ENCODE results near the gene RPL22L1.

Gene RPL22L1

DNA sequence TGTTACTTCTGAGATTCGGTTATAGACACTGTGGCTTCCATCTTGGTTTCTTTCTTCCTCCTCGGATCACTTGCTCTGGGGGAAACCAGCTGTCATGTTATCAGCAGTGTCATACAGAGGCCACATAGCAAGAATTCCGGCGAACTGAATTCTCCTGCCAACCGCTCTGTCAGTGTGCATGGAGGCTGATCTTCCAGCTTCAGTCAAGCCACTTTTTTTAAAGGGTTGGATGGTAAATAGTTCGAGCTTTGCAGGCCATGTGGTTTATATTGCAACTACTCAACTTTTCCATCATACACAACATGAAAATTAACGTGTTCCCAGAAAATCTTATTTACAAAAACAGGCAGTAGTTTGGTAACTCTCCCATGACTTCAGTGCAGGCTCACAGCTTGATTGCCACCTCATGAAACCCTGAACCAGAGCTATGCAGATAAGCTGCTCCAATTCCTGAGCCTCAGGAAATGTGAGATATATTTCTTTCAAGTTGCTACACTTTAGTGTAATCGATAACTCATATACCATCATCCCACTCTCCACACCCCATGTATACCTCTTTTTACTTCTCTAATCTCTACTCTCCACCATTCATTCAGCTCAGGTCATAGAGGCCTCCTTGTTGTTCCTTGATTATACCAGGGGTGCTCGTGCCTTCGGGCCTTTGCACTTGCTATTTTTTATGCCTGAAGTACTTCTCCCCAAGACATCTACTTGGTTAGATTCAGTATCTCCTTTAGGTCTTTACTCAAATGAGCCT lies 7.2 kb downstream of the RPL22L1 start:
- Histone ChIP-seq H3K4me3 (ENCODE audit: low read depth, low read length) (no peak overlapping the region), H3K36me3 (ENCODE audit: control insufficient read depth, insufficient read depth, low read length) (peaks cover 29% of the 10 kb centered on the region), H3K9ac (ENCODE audit: low read depth, low read length) (no peak overlapping the region), H3K4me1 (ENCODE audit: control insufficient read depth, insufficient read depth, low read length) (no peaks in the 10 kb centered on the region), H3K27me3 (ENCODE audit: control insufficient read depth, insufficient read depth, low read length) (no peaks in the 10 kb centered on the region), H3K27ac (ENCODE audit: low read depth, low read length) (no peak overlapping the region), H3K9me3 (ENCODE audit: control insufficient read depth, insufficient read depth, low read length) (no peaks in the 10 kb centered on the region)

GRCh38 chr3:170858599-170858998 lies 11.4 kb downstream of the RPL22L1 start:
- no peak overlapping the region for H3K4me3 ChIP-seq (ENCODE audit: low read depth, low read length)
- no peaks in the 10 kb centered on the region for H3K4me1 ChIP-seq (ENCODE audit: control insufficient read depth, insufficient read depth, low read length)
- no peak overlapping the region for H3K27ac ChIP-seq (ENCODE audit: low read depth, low read length)
- H3K27me3 ChIP-seq (ENCODE audit: control insufficient read depth, insufficient read depth, low read length): no peaks in the 10 kb centered on the region
- H3K36me3 ChIP-seq (ENCODE audit: control insufficient read depth, insufficient read depth, low read length): no peaks in the 10 kb centered on the region
- no peaks in the 10 kb centered on the region for H3K9me3 ChIP-seq (ENCODE audit: control insufficient read depth, insufficient read depth, low read length)
- H3K9ac ChIP-seq (ENCODE audit: low read depth, low read length): no peak overlapping the region

DNA sequence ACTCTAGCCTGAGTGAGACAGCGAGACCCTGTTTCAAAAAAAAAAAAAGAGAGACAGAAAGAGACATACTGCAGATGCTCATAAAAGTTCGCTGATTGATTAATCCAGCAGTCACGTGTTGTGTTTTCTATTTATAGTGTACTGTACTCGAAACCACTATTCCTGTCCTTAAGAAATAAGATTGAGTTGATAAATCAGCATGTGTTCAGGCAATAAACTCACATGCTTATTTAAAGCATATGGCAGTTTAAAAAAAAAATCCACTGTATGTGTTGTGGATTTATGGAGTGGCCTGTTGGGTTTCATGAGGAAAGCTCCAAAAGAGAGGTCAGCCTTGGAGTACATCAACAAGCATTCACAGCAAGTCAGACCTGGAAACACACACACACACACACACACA lies 17.7 kb downstream of the RPL22L1 start:
- H3K27me3 ChIP-seq (ENCODE audit: control insufficient read depth, insufficient read depth, low read length): no peaks in the 10 kb centered on the region
- no peaks in the 10 kb centered on the region for H3K4me1 ChIP-seq (ENCODE audit: control insufficient read depth, insufficient read depth, low read length)
- H3K9me3 ChIP-seq (ENCODE audit: control insufficient read depth, insufficient read depth, low read length): no peaks in the 10 kb centered on the region

DNA sequence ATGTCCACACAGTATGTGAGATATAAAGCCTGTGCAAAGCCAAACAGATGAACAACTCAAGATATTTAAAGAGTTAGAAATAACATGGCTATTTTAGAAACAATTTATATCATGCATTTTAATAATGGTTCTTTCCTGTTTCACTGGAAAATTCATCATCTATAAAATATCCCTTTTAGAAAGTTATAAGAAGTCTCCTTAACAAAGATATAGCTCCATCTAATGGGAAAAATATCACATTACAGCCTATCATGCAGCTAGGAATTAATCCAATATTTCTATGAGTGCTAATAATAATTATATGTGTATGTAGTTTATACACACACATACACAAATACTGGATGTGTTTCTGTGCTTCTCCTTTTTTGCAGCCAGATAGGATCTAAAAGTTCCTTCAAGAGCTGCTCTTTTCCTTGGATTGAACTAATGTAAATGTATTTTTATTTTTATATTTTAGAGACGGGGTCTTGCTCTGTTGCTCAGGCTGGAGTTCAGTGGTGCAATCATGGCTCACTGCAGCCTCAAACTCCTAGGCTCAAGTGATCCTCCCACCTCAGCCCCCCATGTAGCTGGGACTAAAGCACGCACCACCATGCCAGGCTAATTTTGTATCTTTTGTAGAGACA lies 21.6 kb downstream of the RPL22L1 start:
- no peak overlapping the region for H3K27ac ChIP-seq (ENCODE audit: low read depth, low read length)
- H3K9me3 ChIP-seq (ENCODE audit: control insufficient read depth, insufficient read depth, low read length): no peaks in the 10 kb centered on the region
- H3K4me1 ChIP-seq (ENCODE audit: control insufficient read depth, insufficient read depth, low read length): no peaks in the 10 kb centered on the region
- no peak overlapping the region for H3K9ac ChIP-seq (ENCODE audit: low read depth, low read length)
- no peaks in the 10 kb centered on the region for H3K36me3 ChIP-seq (ENCODE audit: control insufficient read depth, insufficient read depth, low read length)
- no peaks in the 10 kb centered on the region for H3K27me3 ChIP-seq (ENCODE audit: control insufficient read depth, insufficient read depth, low read length)
- no peak overlapping the region for H3K4me3 ChIP-seq (ENCODE audit: low read depth, low read length)

More for the DNA sequence above, 17.7 kb downstream of the RPL22L1 start:
- Histone ChIP-seq H3K27ac (ENCODE audit: low read depth, low read length) (no peak overlapping the region), H3K9ac (ENCODE audit: low read depth, low read length) (no peak overlapping the region), H3K36me3 (ENCODE audit: control insufficient read depth, insufficient read depth, low read length) (no peaks in the 10 kb centered on the region), H3K4me3 (ENCODE audit: low read depth, low read length) (no peak overlapping the region)

- Histone ChIP-seq H3K4me1 (ENCODE audit: control insufficient read depth, insufficient read depth, low read length) (0 out of 2 replicates have a peak, but pooled peaks cover 3% of the 10 kb centered on the region), H3K9me3 (ENCODE audit: control insufficient read depth, insufficient read depth, low read length) (no peaks in the 10 kb centered on the region), H3K36me3 (ENCODE audit: control insufficient read depth, insufficient read depth, low read length) (no peaks in the 10 kb centered on the region), H3K4me3 (ENCODE audit: low read depth, low read length) (no peak overlapping the region), H3K27ac (ENCODE audit: low read depth, low read length) (no peak overlapping the region), H3K27me3 (ENCODE audit: control insufficient read depth, insufficient read depth, low read length) (no peaks in the 10 kb centered on the region), H3K9ac (ENCODE audit: low read depth, low read length) (no peak overlapping the region)
Observed at GRCh38 chr3:170844377-170844776, 25.6 kb downstream of the RPL22L1 start.

DNA sequence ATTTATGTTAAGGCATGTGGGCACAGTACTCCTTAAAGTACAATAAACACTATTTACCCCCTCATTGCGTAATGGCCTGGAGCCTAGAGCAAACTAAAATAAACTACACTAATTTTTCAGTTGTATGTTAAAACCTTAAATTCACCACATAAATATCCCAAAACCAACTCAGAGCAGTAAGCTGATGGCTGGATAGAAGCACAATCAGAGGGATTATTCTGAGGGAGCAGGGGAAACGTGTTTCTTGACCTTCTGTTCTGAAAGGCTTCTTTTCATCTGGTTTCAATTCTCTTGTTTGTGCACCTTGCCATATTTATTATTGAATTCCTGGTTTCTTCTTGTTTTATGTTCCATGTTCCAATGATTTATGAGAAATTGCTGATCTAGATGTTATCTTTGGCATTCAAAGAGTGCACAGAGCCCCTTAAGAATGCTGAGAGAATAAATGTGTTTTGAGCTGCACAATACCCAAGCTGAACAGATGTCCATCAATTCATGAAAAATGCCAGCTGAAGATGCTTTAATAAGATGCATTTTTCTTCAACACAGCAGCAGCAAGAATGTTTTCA lies 29.6 kb downstream of the RPL22L1 start:
- no peak overlapping the region for H3K9ac ChIP-seq (ENCODE audit: low read depth, low read length)
- no peak overlapping the region for H3K27ac ChIP-seq (ENCODE audit: low read depth, low read length)
- no peaks in the 10 kb centered on the region for H3K9me3 ChIP-seq (ENCODE audit: control insufficient read depth, insufficient read depth, low read length)
- no peak overlapping the region for H3K4me3 ChIP-seq (ENCODE audit: low read depth, low read length)
- no peaks in the 10 kb centered on the region for H3K36me3 ChIP-seq (ENCODE audit: control insufficient read depth, insufficient read depth, low read length)
- peaks cover 18% of the 10 kb centered on the region; the same call in 1 of the 2 replicates for H3K4me1 ChIP-seq (ENCODE audit: control insufficient read depth, insufficient read depth, low read length)
- no peaks in the 10 kb centered on the region for H3K27me3 ChIP-seq (ENCODE audit: control insufficient read depth, insufficient read depth, low read length)

DNA sequence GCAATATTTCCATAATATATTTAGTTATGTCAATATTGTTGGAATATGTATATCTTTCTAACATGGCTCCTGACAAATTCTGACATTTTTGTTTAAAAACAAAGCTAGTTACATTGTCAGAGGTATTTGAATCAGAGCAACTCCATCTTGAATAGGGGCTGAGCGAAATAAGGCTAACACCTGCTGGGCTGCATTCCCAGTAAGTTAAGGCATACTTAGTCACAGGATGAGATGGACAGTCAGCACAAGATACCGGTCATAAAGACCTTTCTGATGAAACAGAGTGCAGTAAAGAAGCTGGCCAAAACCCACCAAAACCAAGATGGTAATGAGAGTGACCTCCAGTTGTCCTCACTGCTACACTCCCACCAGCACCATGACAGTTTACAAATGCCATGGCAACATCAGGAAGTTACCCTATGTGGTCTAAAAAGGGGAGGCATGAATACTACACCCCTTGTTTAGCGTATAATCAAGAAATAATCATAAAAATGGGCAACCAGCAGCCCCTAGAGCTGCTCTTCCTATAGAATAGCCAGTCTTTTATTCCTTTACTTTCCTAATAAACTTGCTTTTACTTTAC lies 30.4 kb downstream of the RPL22L1 start:
- no peaks in the 10 kb centered on the region for H3K27me3 ChIP-seq (ENCODE audit: control insufficient read depth, insufficient read depth, low read length)
- no peak overlapping the region for H3K27ac ChIP-seq (ENCODE audit: low read depth, low read length)
- peaks cover 20% of the 10 kb centered on the region for H3K4me1 ChIP-seq (ENCODE audit: control insufficient read depth, insufficient read depth, low read length)
- no peaks in the 10 kb centered on the region for H3K36me3 ChIP-seq (ENCODE audit: control insufficient read depth, insufficient read depth, low read length)
- H3K9me3 ChIP-seq (ENCODE audit: control insufficient read depth, insufficient read depth, low read length): no peaks in the 10 kb centered on the region
- H3K4me3 ChIP-seq (ENCODE audit: low read depth, low read length): no peak overlapping the region
- no peak overlapping the region for H3K9ac ChIP-seq (ENCODE audit: low read depth, low read length)

DNA sequence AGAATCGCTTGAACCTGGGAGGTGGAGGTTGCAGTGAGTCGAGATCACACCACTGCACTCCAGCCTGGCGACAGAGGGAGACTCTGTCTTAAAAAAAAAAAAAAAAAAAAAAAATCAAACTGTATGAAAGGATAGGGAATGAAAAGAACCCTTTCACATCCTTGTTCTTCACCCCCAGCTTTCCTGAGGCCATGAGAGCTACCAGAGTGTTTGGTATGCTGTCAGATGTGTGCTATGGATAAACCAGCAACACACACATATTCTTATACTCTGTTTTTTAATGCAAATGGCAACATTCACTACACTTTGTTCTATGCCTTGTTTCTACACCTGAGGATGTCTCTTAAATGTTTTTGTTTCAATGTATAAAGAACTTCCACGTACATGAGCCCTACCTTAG lies 33.5 kb downstream of the RPL22L1 start:
- H3K4me3 ChIP-seq (ENCODE audit: low read depth, low read length): no peak overlapping the region
- no peak overlapping the region for H3K9ac ChIP-seq (ENCODE audit: low read depth, low read length)
- H3K27ac ChIP-seq (ENCODE audit: low read depth, low read length): no peak overlapping the region
- H3K27me3 ChIP-seq (ENCODE audit: control insufficient read depth, insufficient read depth, low read length): no peaks in the 10 kb centered on the region
- no peaks in the 10 kb centered on the region for H3K9me3 ChIP-seq (ENCODE audit: control insufficient read depth, insufficient read depth, low read length)
- no peaks in the 10 kb centered on the region for H3K36me3 ChIP-seq (ENCODE audit: control insufficient read depth, insufficient read depth, low read length)
- peaks cover 43% of the 10 kb centered on the region for H3K4me1 ChIP-seq (ENCODE audit: control insufficient read depth, insufficient read depth, low read length)

- Histone ChIP-seq H3K4me3 (ENCODE audit: low read depth, low read length) (no peak overlapping the region), H3K4me1 (ENCODE audit: control insufficient read depth, insufficient read depth, low read length) (peaks cover 46% of the 10 kb centered on the region), H3K27me3 (ENCODE audit: control insufficient read depth, insufficient read depth, low read length) (no peaks in the 10 kb centered on the region), H3K9ac (ENCODE audit: low read depth, low read length) (no peak overlapping the region), H3K36me3 (ENCODE audit: control insufficient read depth, insufficient read depth, low read length) (no peaks in the 10 kb centered on the region), H3K27ac (ENCODE audit: low read depth, low read length) (no peak overlapping the region), H3K9me3 (ENCODE audit: control insufficient read depth, insufficient read depth, low read length) (no peaks in the 10 kb centered on the region)
Observed at GRCh38 chr3:170835336-170835735, 34.7 kb downstream of the RPL22L1 start.

DNA sequence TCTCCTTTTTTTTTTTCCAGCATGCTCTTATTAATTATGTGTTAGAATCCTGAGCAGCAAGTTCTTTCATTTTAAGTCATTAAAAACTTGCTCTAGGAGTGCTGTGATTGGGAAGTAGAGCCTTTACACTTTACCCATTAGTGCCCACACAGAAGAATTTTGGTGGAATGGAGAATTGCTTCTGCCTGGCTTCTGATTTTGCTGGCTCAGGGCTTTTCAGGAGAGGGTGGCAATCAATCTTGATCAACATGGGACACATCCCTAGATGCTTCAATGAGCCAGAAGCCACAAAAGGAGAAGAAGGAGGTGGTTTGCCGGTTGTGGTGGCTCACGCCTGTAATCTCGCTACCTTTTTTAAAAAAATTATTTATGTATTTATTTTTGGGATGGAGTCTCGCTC lies 39.4 kb downstream of the RPL22L1 start:
- Histone ChIP-seq H3K9me3 (ENCODE audit: control insufficient read depth, insufficient read depth, low read length) (no peaks in the 10 kb centered on the region), H3K4me3 (ENCODE audit: low read depth, low read length) (no peak overlapping the region), H3K36me3 (ENCODE audit: control insufficient read depth, insufficient read depth, low read length) (no peaks in the 10 kb centered on the region), H3K27me3 (ENCODE audit: control insufficient read depth, insufficient read depth, low read length) (no peaks in the 10 kb centered on the region), H3K27ac (ENCODE audit: low read depth, low read length) (no peak overlapping the region), H3K9ac (ENCODE audit: low read depth, low read length) (no peak overlapping the region), H3K4me1 (ENCODE audit: control insufficient read depth, insufficient read depth, low read length) (peaks cover 53% of the 10 kb centered on the region)
